Left ventricle myocardium inferior (tissue), 1 donor: ENCODE measurements around the gene TTC34. TPM values are rescaled to one million over a fixed set of nuclear protein-coding genes. Genes with fewer than 3 reads are reported as not detected.

Experiments used
- DNase-seq: peaks from one replicate; pipeline ENCODE4 v3.0.0-alpha.2; 2020
- H3K27ac ChIP-seq: fragments of 200-600 bp; replicated peaks from 2 replicates; pipeline ENCODE4 v1.8.0; 2021
- H3K27me3 ChIP-seq: fragments of 200-600 bp; 2 replicates; pipeline ENCODE4 v1.8.0; 2021; ENCODE audit warnings: low read depth
- H3K36me3 ChIP-seq: fragments of 200-600 bp; 2 replicates; pipeline ENCODE4 v1.8.0; 2021
- H3K4me1 ChIP-seq: fragments of 200-600 bp; 2 replicates; pipeline ENCODE4 v1.8.0; 2021
- H3K4me3 ChIP-seq: fragments of 200-600 bp; 2 replicates; pipeline ENCODE4 v1.8.0; 2021; ENCODE audit warnings: mild to moderate bottlenecking, moderate library complexity
- H3K9me3 ChIP-seq: fragments of 200-600 bp; replicated peaks from 2 replicates; pipeline ENCODE4 v1.8.0; 2021
- CTCF ChIP-seq: fragments of 200-600 bp; IDR thresholded peaks from 2 replicates; pipeline ENCODE4 v1.8.0; 2021; ENCODE audit warnings: antibody characterized with exemption, mild to moderate bottlenecking, borderline replicate concordance
- intact Hi-C: fragments of 100-400 bp; cut with micrococcal nuclease; formaldehyde crosslinking; loops from one replicate; pipeline ENCODE4 v1.11.0; 2022
- total RNA-seq: library from RNA; stranded (reverse); fragmentation: NEBNext Ultra II Directional; extraction: Animal tissue kit (Norgen Biotek cat#: 25700); gene quantifications from one replicate; pipeline ENCODE4 v1.2.1, GENCODE V29; 2021
- donor health status: DM: no; HTN: yes; CAD: no; lungs with severe emphysema.

Gene TTC34
- total RNA-seq, 1 donor from 2014 or later: 0.91 TPM

GRCh38 chr1:2796890-2797740 lies 4.4 kb downstream of the TTC34 start:
- intact Hi-C loops: no loop called here
- no peak for TF ChIP-seq CTCF
- H3K27me3 ChIP-seq: peaks cover 66% of the 10 kb centered on the region

GRCh38 chr1:2795926-2796325 lies 5.6 kb downstream of the TTC34 start:
- H3K9me3 ChIP-seq: peaks cover 53% of the 10 kb centered on the region
- no peaks in the 10 kb centered on the region for H3K4me1 ChIP-seq
- peaks cover 66% of the 10 kb centered on the region for H3K27me3 ChIP-seq
- DNase-seq: no peak
- no peak for TF ChIP-seq CTCF
- no peak overlapping the region for H3K4me3 ChIP-seq
- intact Hi-C loops: no loop called here
- no peak overlapping the region for H3K27ac ChIP-seq
- H3K36me3 ChIP-seq: no peaks in the 10 kb centered on the region

More at GRCh38 chr1:2796890-2797740, 4.4 kb downstream of the TTC34 start:
- H3K4me1 ChIP-seq: no peaks in the 10 kb centered on the region
- DNase-seq: no peak
- no peak overlapping the region for H3K27ac ChIP-seq
- H3K4me3 ChIP-seq: no peak overlapping the region
- H3K36me3 ChIP-seq: no peaks in the 10 kb centered on the region
- peaks cover 43% of the 10 kb centered on the region for H3K9me3 ChIP-seq

GRCh38 chr1:2791027-2791760 lies 10.3 kb downstream of the TTC34 start:
- Histone ChIP-seq H3K27me3 (peaks cover 78% of the 10 kb centered on the region), H3K27ac (no peak overlapping the region), H3K4me3 (no peak overlapping the region), H3K9me3 (peaks cover 50% of the 10 kb centered on the region), H3K36me3 (no peaks in the 10 kb centered on the region), H3K4me1 (no peaks in the 10 kb centered on the region)
- no peak for TF ChIP-seq CTCF
- DNase-seq: no peak
- intact Hi-C loops: no loop called here

- intact Hi-C loops: loop anchor here (5.0 kb wide), 1 partner anchor 373 kb away; no protein-coding TSS in a partner anchor
These were observed 11.4 kb downstream of the TTC34 start for GRCh38 chr1:2789986-2790581.

More at GRCh38 chr1:2789986-2790581, 11.4 kb downstream of the TTC34 start:
- peaks cover 39% of the 10 kb centered on the region for H3K9me3 ChIP-seq
- no peak for TF ChIP-seq CTCF
- DNase-seq: no peak
- no peaks in the 10 kb centered on the region for H3K4me1 ChIP-seq
- no peak overlapping the region for H3K27ac ChIP-seq
- no peak overlapping the region for H3K4me3 ChIP-seq
- H3K36me3 ChIP-seq: no peaks in the 10 kb centered on the region
- peaks cover 89% of the 10 kb centered on the region for H3K27me3 ChIP-seq
